WERI-Rb-1 (cell line): Measurements from ENCODE around the gene NPL.

Experiments used
- DNase-seq: peaks from one replicate; pipeline ENCODE4 v3.0.0-alpha.2; 2020
- H3K27ac ChIP-seq: fragments of 250-450 bp; sonication (Bioruptor Pico); 2 replicates; pipeline ENCODE4 v1.5.1; 2020; ENCODE audit warnings: mild to moderate bottlenecking, moderate library complexity
- H3K27me3 ChIP-seq: fragments of 250-450 bp; sonication (Bioruptor Pico); 2 replicates; pipeline ENCODE4 v1.5.1; 2021; ENCODE audit warnings: mild to moderate bottlenecking, low read depth, moderate library complexity; ENCODE audit not compliant: insufficient read depth, severe bottlenecking
- H3K36me3 ChIP-seq: fragments of 250-450 bp; sonication (Bioruptor Pico); 2 replicates; pipeline ENCODE4 v1.5.1; 2020; ENCODE audit warnings: mild to moderate bottlenecking, moderate library complexity
- H3K4me3 ChIP-seq: 2 replicates; pipeline ENCODE4 v1.5.1; 2011; ENCODE audit warnings: low read depth, mild to moderate bottlenecking, control low read depth, low read length
- H3K9me3 ChIP-seq: fragments of 250-450 bp; sonication (Bioruptor Pico); 2 replicates; pipeline ENCODE4 v1.5.1; 2021; ENCODE audit warnings: mild to moderate bottlenecking, moderate library complexity; ENCODE audit not compliant: severe bottlenecking
- CTCF ChIP-seq: IDR thresholded peaks from 2 replicates; pipeline ENCODE4 v1.5.1; 2011; ENCODE audit warnings: low read depth, mild to moderate bottlenecking, control low read depth, inconsistent platforms, low read length

Gene NPL

GRCh38 chr1:182847105-182847504, 57.5 kb downstream of the NPL start:
- H3K27ac ChIP-seq = no peak overlapping the region
- H3K36me3 ChIP-seq = peaks cover 73% of the 10 kb centered on the region
- DNase-seq = no peak
- TF ChIP-seq CTCF = no peak
- H3K27me3 ChIP-seq = no peaks in the 10 kb centered on the region
- H3K4me3 ChIP-seq = no peak overlapping the region
- H3K9me3 ChIP-seq = no peaks in the 10 kb centered on the region

- Histone ChIP-seq H3K27me3 (no peaks in the 10 kb centered on the region), H3K27ac (no peak overlapping the region), H3K9me3 (no peaks in the 10 kb centered on the region), H3K4me3 (no peak overlapping the region), H3K36me3 (peaks cover 77% of the 10 kb centered on the region)
- no peak for DNase-seq
- TF ChIP-seq CTCF = no peak
Measured at GRCh38 chr1:182848736-182849135, 59.2 kb downstream of the NPL start.

GRCh38 chr1:182850319-182850718, 60.7 kb downstream of the NPL start:
- H3K36me3 ChIP-seq = peaks cover 82% of the 10 kb centered on the region
- H3K27me3 ChIP-seq = no peaks in the 10 kb centered on the region
- no peak overlapping the region for H3K27ac ChIP-seq
- DNase-seq = no peak
- no peak for TF ChIP-seq CTCF
- H3K4me3 ChIP-seq = no peak overlapping the region
- H3K9me3 ChIP-seq = no peaks in the 10 kb centered on the region

- no peak for DNase-seq
- H3K27me3 ChIP-seq = no peaks in the 10 kb centered on the region
- no peak for TF ChIP-seq CTCF
- H3K27ac ChIP-seq = no peak overlapping the region
- H3K36me3 ChIP-seq = peaks cover 87% of the 10 kb centered on the region
- no peaks in the 10 kb centered on the region for H3K9me3 ChIP-seq
- no peak overlapping the region for H3K4me3 ChIP-seq
Measured at GRCh38 chr1:182851825-182852224, 62.3 kb downstream of the NPL start.

- no peaks in the 10 kb centered on the region for H3K27me3 ChIP-seq
- no peaks in the 10 kb centered on the region for H3K9me3 ChIP-seq
- no peak overlapping the region for H3K4me3 ChIP-seq
- TF ChIP-seq CTCF = no peak
- DNase-seq = no peak
- peaks cover 99% of the 10 kb centered on the region for H3K36me3 ChIP-seq
- no peak overlapping the region for H3K27ac ChIP-seq
Measured at GRCh38 chr1:182855911-182856310, 66.3 kb downstream of the NPL start.

GRCh38 chr1:182857212-182857611, 67.6 kb downstream of the NPL start:
- no peak for DNase-seq
- H3K4me3 ChIP-seq = no peak overlapping the region
- no peak for TF ChIP-seq CTCF
- no peaks in the 10 kb centered on the region for H3K27me3 ChIP-seq
- H3K36me3 ChIP-seq = peaks cover 98% of the 10 kb centered on the region
- no peaks in the 10 kb centered on the region for H3K9me3 ChIP-seq
- no peak overlapping the region for H3K27ac ChIP-seq
